ENCODE results near the gene MEF2C.

MEF2C gene

DNA sequence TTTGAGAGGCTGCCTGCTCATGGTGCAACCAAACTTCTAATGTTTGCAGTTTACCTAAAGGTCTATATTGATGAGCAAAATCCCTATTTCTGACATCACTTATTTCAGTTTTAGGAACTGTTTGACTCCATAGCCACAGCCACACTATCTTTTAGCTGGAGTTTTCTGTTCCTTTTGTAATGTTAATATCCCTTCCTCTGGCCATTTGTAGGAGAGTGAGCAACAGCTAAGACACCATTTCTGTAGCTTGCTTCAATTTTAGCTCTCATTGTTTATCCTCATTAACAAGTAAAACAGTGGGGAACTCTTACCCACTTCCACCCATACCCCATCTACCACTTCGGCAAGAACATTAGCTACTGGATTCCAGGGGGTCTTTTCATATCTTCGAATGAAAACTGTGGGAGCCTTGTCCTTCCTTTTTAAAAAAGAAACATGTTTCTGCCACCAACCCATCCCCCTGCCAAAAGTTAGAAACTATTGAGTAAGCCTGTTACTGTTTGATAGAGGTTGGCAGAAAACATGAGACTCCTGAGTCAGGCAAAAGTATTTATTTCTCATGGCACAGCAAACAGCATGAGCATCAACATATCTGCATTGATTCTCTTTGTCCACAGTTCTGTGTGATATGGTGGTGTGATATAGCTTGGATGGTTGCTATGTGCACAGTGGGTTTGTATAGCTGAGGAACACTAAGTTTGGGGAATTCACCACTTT lies 174.1 kb downstream of the MEF2C start:
- no peak for DNase-seq

GRCh38 chr5:88708021-88708420 lies 175.0 kb downstream of the MEF2C start:
- no peak for DNase-seq

DNA sequence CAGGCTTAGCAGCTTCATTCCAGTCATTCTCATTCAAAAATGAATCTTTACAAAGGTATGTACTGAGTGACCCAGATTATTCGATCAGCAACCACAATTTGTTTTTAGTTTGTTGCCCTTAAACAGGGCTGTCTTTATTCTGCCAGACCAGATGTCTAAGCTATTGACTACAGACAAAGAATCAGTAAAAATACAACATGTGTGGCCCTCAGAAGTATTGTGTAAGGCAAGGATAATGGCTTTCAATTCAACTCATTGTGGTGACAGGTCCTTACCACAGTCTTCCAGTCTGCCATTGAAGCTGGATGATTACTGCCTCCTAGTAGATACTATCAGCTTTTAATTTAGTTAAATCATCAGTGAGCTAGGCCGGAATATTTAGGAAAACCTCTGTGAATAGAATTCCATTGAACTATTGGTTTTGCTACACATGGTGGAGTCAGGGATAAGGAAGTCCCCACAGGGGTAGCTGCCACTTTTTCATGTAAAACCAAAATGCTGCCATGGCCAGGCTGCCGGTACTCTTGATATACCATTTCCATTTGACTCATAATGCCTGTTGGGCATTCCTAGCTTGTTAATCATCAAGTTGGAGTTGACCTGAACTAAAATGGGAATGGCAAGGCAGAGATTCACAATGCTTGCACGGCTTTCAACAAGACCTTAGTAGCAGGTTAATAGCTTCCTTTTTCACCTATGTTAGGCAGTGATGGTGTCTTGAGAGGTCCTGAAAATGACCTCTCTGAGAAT lies 175.6 kb downstream of the MEF2C start:
- no peak for DNase-seq

DNA sequence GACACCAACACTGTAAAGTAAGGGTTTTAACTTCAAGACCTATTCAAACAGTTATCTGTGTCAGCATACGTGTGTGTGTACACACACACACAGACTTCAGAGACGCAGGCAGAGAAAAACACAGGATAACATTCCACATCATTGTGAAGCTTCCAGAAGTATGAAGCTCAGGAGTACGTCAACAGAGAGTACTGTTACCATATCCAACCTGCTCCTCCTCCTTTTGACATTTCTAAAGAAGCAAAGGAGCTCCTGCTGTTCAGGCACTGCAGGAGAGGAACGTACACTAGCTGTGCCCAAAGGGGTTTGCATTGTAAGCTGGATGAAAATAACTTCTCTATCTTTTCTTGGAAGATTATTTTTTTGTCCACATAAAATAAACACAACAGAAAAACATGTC lies 180.7 kb downstream of the MEF2C start:
- no peak for DNase-seq

GRCh38 chr5:88700121-88700520 lies 182.9 kb downstream of the MEF2C start:
- no peak for DNase-seq

GRCh38 chr5:88698290-88698689 lies 184.7 kb downstream of the MEF2C start:
- DNase-seq: no peak

DNA sequence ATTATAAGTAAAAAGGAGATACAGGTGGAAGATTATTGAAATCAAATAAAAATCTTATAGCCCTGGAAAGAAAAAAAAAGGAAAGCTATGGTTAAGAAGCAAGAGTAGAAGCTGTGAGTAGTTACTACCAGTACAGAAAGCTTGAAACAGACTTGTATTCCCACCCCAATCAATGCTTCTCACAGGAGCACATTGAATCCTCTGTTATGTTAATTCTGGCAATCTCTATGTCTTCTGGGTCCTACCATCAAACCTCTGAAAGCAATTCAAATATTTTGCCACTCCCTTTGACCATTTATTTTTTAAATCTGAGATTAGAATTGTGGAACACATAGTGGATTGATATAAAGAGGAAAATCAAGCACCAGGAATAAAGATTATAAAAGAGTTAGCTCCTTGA lies 186.5 kb downstream of the MEF2C start:
- DNase-seq: no peak

DNA sequence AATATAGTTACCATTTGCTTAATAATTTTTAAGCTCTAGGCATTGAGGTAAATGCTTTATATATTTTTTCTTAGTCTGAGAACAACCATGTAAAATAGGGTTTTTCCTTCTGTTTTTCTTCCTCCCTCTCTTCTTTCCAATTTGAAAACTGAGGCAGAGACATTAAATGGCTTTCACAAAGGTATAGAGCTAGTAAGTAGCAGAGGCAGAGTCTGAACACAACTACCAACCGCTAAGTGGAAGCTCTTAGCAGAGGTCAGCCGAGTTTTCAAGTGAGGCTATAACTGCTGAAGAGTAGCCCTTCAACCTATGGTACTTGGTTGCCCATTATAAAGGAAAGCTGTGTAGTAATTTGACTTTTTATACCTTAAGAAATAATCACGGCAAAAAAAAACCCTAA lies 187.1 kb downstream of the MEF2C start:
- no peak for DNase-seq

- DNase-seq: no peak
Observed at GRCh38 chr5:88695232-88695631, 187.8 kb downstream of the MEF2C start.

DNA sequence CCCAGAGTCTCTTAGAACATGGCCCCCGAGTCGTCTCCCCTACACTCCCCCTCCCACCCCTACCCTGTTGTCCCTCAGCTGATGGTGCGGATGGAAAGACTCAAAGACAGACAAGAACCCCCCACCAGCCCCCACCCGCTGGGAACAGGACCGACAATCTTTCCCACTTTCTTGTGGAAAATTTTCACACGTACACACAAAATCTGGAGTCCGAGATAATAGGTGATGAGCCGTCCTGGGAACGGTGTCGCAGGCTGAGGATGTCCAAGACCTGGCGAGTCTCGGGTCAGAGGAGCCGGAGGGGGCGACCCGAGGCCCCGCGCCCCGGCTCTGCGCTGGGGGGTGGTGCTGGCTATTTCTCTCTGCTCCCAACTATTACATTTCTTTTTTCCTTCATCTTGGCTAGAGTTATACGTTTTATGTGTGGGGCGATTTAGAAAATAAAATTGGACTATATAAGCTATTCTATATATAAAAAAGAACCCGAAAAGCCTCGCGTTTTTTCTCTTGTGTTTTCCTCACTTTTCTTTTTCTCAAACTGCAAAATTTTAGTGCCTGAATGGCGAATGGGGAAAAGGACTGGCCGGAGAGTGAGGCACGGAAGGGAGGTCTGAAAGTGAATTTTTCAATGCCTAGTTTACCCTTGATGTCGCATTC lies 188.8 kb downstream of the MEF2C start:
- DNase-seq: no peak

- DNase-seq: no peak
Observed at GRCh38 chr5:88693071-88693932, 189.7 kb downstream of the MEF2C start.

DNA sequence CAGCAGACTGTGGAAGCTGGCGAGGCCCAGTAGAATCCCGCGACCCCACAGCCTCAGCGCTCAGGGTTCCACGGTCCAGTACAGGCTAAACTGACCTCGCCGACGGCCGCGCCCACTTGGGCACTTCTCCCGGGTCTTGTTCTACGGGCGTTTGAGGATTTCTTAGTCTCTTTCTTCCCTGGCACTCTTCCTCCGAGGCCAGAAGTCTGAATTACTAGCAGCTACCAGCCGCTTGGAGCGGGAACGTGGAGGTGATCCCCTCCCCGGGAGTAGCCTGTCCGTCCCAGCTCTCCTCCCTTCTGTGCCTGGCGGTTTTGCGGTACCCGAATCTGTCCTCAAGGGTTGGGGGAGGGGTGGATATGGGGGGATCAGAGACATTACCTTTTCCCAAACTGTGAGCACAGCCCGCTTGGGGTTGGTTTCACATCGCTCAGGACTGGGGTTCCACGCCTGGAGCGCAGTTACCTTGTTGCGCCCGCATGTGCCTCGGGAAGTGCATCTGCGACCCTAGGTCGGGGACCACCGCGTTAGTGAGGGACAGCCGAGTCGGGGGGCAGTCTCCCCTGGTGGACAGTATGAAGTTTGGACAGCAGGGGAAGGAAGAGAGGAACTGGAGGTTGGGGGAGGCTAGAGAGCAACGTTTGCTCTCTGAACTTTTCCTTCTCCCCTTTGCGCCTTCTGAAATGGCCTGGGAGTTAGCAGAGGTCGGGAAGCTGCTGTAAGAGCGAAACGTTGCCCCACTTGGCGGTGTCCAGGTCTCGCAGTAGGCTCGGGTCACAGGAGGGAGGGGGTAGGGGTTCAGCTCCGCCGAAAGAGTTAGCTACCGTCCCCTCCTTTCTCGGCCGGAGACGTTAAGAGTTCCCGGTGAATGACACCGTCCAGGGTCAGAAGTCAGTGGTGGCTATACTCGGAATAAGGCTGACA lies 190.8 kb downstream of the MEF2C start:
- peak in 1 of 2 experiments; percentile 14 for DNase-seq

- DNase-seq: peak in 1 of 2 experiments; percentile 50
Observed at GRCh38 chr5:88691230-88691582, 191.8 kb downstream of the MEF2C start.

DNA sequence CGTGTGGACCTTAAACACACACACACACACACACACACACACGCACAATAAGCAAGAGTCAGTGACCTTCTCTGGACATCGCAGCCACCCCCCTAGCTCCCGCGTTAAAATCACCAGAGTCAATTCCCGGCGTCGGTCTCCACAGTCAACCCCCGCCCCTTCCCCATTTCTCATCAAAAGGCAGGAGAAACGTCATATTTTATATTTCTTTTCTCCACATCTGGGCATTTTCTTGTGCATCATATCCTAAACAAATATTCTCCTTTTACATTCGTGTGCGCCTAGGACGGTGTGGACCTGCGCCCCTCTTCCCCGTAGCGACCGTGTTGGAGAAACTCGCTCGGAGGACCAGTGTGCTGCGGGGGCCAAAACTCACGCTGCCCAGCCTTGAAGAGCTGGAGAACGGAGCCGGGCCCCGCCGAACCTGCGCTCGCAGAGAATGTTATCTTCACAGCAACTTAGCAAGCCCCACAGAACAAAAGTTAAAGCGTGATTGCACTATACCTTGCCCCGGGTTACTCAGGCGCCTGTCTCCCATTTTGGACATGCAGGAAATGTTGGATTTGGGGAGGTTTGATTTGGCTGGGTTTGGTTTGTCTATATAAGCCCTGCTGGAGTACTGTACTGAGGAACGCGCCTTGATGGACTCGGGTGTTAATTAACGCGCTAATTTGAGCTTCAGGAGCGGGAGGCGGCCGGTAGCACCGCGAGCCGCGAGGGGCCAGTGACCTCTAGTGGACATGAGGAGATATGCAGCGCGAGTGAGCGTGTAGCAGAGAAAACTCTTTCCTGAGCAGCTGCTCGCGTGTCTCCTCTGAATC lies 192.4 kb downstream of the MEF2C start:
- DNase-seq: peak; percentile 78 to 81

GRCh38 chr5:88689668-88690408 lies 193.1 kb downstream of the MEF2C start:
- no peak for DNase-seq

GRCh38 chr5:88688984-88689667 lies 193.9 kb downstream of the MEF2C start:
- no peak for DNase-seq

GRCh38 chr5:88688156-88688983 lies 194.6 kb downstream of the MEF2C start:
- no peak for DNase-seq

DNA sequence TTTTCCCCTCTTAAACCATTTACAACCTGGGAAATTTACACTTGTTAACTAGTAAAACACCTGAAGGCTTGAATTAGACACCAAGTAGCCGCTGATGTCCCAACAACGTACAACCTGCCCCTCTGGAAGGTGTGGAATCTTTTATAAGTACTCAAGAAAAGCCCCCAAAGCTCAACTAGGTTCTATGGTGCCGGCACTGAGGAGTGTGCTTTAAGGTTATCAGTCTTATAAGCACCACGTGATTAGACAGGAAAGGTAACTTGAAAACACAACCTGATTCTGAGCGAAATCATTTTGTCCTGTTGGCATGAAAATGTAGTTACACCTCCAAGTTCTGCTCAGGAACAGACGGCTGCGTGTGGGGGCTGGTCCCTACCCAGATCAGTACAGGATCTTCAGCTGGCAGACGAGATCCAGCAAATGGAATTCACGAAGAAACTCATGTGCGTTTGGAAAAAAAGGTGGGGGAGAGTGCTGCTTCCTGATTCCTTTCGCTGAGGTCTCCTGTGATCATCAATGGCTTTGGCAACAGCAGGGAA lies 195.5 kb downstream of the MEF2C start:
- DNase-seq: no peak

All from NCI-H524 (cell line).